K562 (cell line): ENCODE data around the gene UBE2J2. TPM values are rescaled to one million over a fixed set of nuclear protein-coding genes. Genes with fewer than 3 reads are reported as not detected.
A peak's percentile ranks its signal among the peaks of the same experiment; 100 is the strongest.

ENCODE experiments used
- ATF7 ChIP-seq: fragments of 450-650 bp; IDR thresholded peaks from 2 replicates; pipeline ENCODE4 v1.7.1; 2014; ENCODE audit warnings: mild to moderate bottlenecking, moderate library complexity
- BCOR ChIP-seq: fragments of 450-650 bp; IDR thresholded peaks from 2 replicates; pipeline ENCODE4 v1.6.1; 2016
- EP300 ChIP-seq: IDR thresholded peaks from 2 replicates; pipeline ENCODE4 v1.6.1; 2012; ENCODE audit warnings: low read length, improper control_type of control experiment
- FOXK1 ChIP-seq: sonication (generic); formaldehyde crosslinking; IDR thresholded peaks from 2 replicates; pipeline ENCODE4 v1.8.0; 2022; ENCODE audit warnings: missing genetic modification reagents, mild to moderate bottlenecking, borderline replicate concordance
- FUS ChIP-seq: fragments of 200-400 bp; formaldehyde crosslinking; optimal IDR thresholded peaks from 2 replicates; pipeline ENCODE3; 2017; ENCODE audit warnings: low read depth, low read length
- GATAD2B ChIP-seq: fragments of 450-650 bp; IDR thresholded peaks from 2 replicates; pipeline ENCODE4 v1.6.1; 2017; ENCODE audit warnings: mild to moderate bottlenecking, borderline replicate concordance
- HNRNPLL ChIP-seq: fragments of 200-400 bp; formaldehyde crosslinking; IDR thresholded peaks from 2 replicates; pipeline ENCODE4 v1.6.1; 2017; ENCODE audit warnings: low read length, low read depth, mild to moderate bottlenecking; ENCODE audit not compliant: poor library complexity, severe bottlenecking
- MAFF ChIP-seq: IDR thresholded peaks from 2 replicates; pipeline ENCODE4 v1.6.1; 2012; ENCODE audit warnings: low read length, improper control_type of control experiment
- MECOM ChIP-seq: fragments of 250-450 bp; sonication (Bioruptor Pico); IDR thresholded peaks from 2 replicates; pipeline ENCODE4 v1.8.0; 2022; ENCODE audit warnings: inconsistent platforms
- MED1 ChIP-seq: sonication (generic); formaldehyde crosslinking; IDR thresholded peaks from 2 replicates; pipeline ENCODE4 v1.8.1; 2023; ENCODE audit warnings: missing genetic modification reagents, borderline replicate concordance
- NCOA1 ChIP-seq: fragments of 450-650 bp; IDR thresholded peaks from 2 replicates; pipeline ENCODE4 v1.6.1; 2016; ENCODE audit warnings: low read depth
- NR1H2 ChIP-seq: sonication (generic); formaldehyde crosslinking; IDR thresholded peaks from 2 replicates; pipeline ENCODE4 v1.4.0; 2020; ENCODE audit warnings: mild to moderate bottlenecking, missing genetic modification reagents
- NUFIP1 ChIP-seq: fragments of 450-650 bp; IDR thresholded peaks from 2 replicates; pipeline ENCODE4 v1.6.1; 2018; ENCODE audit not compliant: partially characterized antibody
- PHTF2 ChIP-seq: fragments of 250-450 bp; sonication (Bioruptor Pico); IDR thresholded peaks from 2 replicates; pipeline ENCODE4 v1.5.0; 2021; ENCODE audit warnings: mild to moderate bottlenecking
- RAD51 ChIP-seq: fragments of 450-650 bp; IDR thresholded peaks from 2 replicates; pipeline ENCODE4 v1.7.1; 2016; ENCODE audit warnings: low read depth, mild to moderate bottlenecking, borderline replicate concordance
- SIX5 ChIP-seq, 2 experiments: IDR thresholded peaks; 2 replicates each; pipeline ENCODE4 v1.6.1; 2011; ENCODE audit warnings: low read length in 2 of 2, borderline replicate concordance in 1 of 2, low read depth in 1 of 2, mild to moderate bottlenecking in 1 of 2, moderate library complexity in 1 of 2; ENCODE audit not compliant: insufficient read depth in 1 of 2
- SP1 ChIP-seq: sonication (generic); formaldehyde crosslinking; IDR thresholded peaks from 2 replicates; pipeline ENCODE4 v1.8.1; 2022; ENCODE audit warnings: mild to moderate bottlenecking, missing genetic modification reagents
- XRCC4 ChIP-seq: IDR thresholded peaks from one replicate; pipeline ENCODE4 v1.6.1; 2011; ENCODE audit not compliant: insufficient read depth, insufficient read length; ENCODE audit errors: extremely low read depth
- ZBTB1 ChIP-seq: sonication (generic); formaldehyde crosslinking; IDR thresholded peaks from 2 replicates; pipeline ENCODE4 v1.8.1; 2023; ENCODE audit warnings: missing genetic modification reagents, low read depth, mild to moderate bottlenecking, borderline replicate concordance
- ZNF140 ChIP-seq: fragments of 250-450 bp; sonication (Bioruptor Pico); IDR thresholded peaks from 2 replicates; pipeline ENCODE4 v1.8.0; 2021; ENCODE audit warnings: moderate library complexity, mild to moderate bottlenecking, inconsistent platforms
- ZNF197 ChIP-seq: fragments of 200-800 bp; sonication (Bioruptor generic); IDR thresholded peaks from 2 replicates; pipeline ENCODE4 v1.6.1; 2016; ENCODE audit warnings: low read depth, missing genetic modification characterization, missing compliant biosample characterization
- ZNF217 ChIP-seq: sonication (generic); formaldehyde crosslinking; IDR thresholded peaks from 2 replicates; pipeline ENCODE4 v1.8.0; 2022; ENCODE audit warnings: mild to moderate bottlenecking, missing genetic modification reagents
- polyA plus RNA-seq, 8 experiments: library from polyadenylated mRNA; depleted of rRNA in 4 of 8; stranded (reverse) in 5 of 8; unstranded in 3 of 8; fragments of >200 nt; fragmentation: Nextera tagmentation in 2 of 8; fragmentation: Illumina TruSeq in 1 of 8; extraction: Ambion mirVana in 2 of 8; extraction: Trizol in 1 of 8; gene quantifications; 2 replicates each; pipeline versions ENCODE4 v1.2.1 to v1.2.3, GENCODE V29; 2011 to 2014; ENCODE audit warnings: inconsistent platforms in 1 of 8, missing spikeins in 1 of 8
- total RNA-seq, 7 experiments: library from RNA; depleted of rRNA in 6 of 7; stranded (reverse); fragments of >200 nt in 6 of 7; fragmentation: Illumina TruSeq in 2 of 7; extraction: Trizol in 2 of 7; gene quantifications; 2 replicates each; pipeline versions ENCODE4 v1.2.1 to v1.2.3, GENCODE V29; 2011 to 2021; ENCODE audit warnings: low replicate concordance in 1 of 7
- TF ChIP-seq, protein P1 (sequence below), 2 experiments: IDR thresholded peaks; 2 replicates each; pipeline ENCODE4 v1.6.1; 2011; ENCODE audit warnings: borderline replicate concordance in 1 of 2, control low read depth in 1 of 2, low read depth in 1 of 2, low read length in 1 of 2, mild to moderate bottlenecking in 1 of 2, mixed read lengths in 1 of 2, moderate library complexity in 1 of 2; ENCODE audit not compliant: insufficient read depth in 1 of 2, insufficient read length in 1 of 2, poor library complexity in 1 of 2, severe bottlenecking in 1 of 2; ENCODE audit errors: extremely low read depth in 1 of 2
- TF ChIP-seq, protein P2 (sequence below): sonication (generic); formaldehyde crosslinking; IDR thresholded peaks from 2 replicates; pipeline ENCODE4 v1.8.1; 2022; ENCODE audit warnings: missing genetic modification reagents
- TF ChIP-seq, protein P3 (sequence below): fragments of 250-450 bp; sonication (Bioruptor Pico); IDR thresholded peaks from 2 replicates; pipeline ENCODE4 v1.4.0; 2020; ENCODE audit warnings: borderline replicate concordance

UBE2J2 gene
- total and polyA plus RNA-seq, 9 of the 15 experiments (the other 6 are each of a cell fraction or from before 2014, with no cell fraction given), result 0.93 to 112 (median 75.5) TPM

DNA sequence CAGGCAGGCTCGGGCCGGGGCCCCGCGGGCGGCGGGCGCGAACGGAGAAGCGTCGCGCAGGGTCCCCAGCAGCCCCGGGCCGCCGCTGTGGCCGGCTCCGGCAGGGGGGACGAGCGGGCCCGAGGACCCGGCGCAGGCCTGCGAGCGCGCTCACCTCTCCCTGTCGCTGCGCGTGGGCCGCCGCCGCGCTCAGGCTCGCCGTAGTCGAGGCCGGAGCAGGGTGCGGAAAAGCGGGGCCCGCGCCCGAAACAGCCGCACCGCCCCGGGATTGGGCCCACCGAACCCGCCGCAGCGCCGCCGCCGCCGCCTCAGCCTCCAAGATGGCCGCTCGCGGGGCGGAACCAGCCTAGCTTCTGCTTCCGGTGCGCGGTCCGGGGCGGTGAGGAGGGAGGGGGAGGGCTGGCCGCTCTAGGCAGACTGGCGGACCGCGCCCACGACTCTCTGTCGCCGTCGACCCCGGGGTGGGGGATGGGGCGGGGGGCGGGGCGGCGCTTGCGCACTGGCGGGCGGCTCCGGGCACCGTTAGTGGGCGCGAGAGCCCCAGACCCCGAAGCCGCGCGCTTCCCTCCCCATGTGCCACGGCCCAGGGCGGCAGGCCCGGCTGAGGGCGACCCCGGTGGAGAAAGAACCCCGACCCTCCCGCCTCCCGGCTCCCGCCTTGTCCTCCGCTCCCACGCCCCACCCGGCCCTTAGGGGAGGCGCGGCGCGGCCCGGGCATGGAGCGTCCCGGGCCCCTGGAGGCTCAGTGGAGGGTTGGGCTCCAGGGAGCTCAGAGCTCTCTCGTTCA, at the start of gene UBE2J2 (continued):
- no peak; the same call in 1 of the 2 replicates for TF ChIP-seq GATAD2B
- no peak for TF ChIP-seq ZBTB1 (CRISPR knock-in tag)
- no peak for TF ChIP-seq NUFIP1
- no peak for TF ChIP-seq MED1
- no peak for TF ChIP-seq ZNF140 (CRISPR knock-in tag)
- TF ChIP-seq BCOR, result no peak
- TF ChIP-seq, protein P1, sequence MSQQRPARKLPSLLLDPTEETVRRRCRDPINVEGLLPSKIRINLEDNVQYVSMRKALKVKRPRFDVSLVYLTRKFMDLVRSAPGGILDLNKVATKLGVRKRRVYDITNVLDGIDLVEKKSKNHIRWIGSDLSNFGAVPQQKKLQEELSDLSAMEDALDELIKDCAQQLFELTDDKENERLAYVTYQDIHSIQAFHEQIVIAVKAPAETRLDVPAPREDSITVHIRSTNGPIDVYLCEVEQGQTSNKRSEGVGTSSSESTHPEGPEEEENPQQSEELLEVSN (IDR thresholded peaks at IDR 0.05; ENCODE audit: borderline replicate concordance in 1 of 2, extremely low read depth in 1 of 2, insufficient read depth in 1 of 2, insufficient read length in 1 of 2, low read depth in 1 of 2, low read length in 1 of 2, poor library complexity in 1 of 2, severe bottlenecking in 1 of 2), result peak; percentile 52 to 85
- TF ChIP-seq MAFF, result no peak
- TF ChIP-seq PHTF2 (CRISPR knock-in tag), result no peak
- TF ChIP-seq SP1 (CRISPR knock-in tag), result peak; percentile 60
- no peak for TF ChIP-seq FOXK1
- TF ChIP-seq HNRNPLL, result no peak
- TF ChIP-seq ZNF217 (CRISPR knock-in tag), result no peak
- 0 out of 2 replicates have a peak, but pooled peaks have one; percentile 28 for TF ChIP-seq EP300
- TF ChIP-seq ZNF197, result 0 out of 2 replicates have a peak, but pooled peaks have one; percentile 73
- TF ChIP-seq, protein P2, sequence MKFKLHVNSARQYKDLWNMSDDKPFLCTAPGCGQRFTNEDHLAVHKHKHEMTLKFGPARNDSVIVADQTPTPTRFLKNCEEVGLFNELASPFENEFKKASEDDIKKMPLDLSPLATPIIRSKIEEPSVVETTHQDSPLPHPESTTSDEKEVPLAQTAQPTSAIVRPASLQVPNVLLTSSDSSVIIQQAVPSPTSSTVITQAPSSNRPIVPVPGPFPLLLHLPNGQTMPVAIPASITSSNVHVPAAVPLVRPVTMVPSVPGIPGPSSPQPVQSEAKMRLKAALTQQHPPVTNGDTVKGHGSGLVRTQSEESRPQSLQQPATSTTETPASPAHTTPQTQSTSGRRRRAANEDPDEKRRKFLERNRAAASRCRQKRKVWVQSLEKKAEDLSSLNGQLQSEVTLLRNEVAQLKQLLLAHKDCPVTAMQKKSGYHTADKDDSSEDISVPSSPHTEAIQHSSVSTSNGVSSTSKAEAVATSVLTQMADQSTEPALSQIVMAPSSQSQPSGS (CRISPR knock-in tag), result no peak
- no peak for TF ChIP-seq XRCC4
- peak in 1 of 2 experiments; percentile 50; a peak in 1 of 4 replicates for TF ChIP-seq SIX5 (IDR thresholded peaks at IDR 0.05; ENCODE audit: borderline replicate concordance in 1 of 2, insufficient read depth in 1 of 2, low read depth in 1 of 2, low read length in 2 of 2)
- TF ChIP-seq FUS, result peak; percentile 15
- TF ChIP-seq NCOA1, result no peak
- TF ChIP-seq NR1H2 (CRISPR knock-in tag), result no peak; the same call in 1 of the 2 replicates
- no peak for TF ChIP-seq RAD51
- TF ChIP-seq, protein P3, sequence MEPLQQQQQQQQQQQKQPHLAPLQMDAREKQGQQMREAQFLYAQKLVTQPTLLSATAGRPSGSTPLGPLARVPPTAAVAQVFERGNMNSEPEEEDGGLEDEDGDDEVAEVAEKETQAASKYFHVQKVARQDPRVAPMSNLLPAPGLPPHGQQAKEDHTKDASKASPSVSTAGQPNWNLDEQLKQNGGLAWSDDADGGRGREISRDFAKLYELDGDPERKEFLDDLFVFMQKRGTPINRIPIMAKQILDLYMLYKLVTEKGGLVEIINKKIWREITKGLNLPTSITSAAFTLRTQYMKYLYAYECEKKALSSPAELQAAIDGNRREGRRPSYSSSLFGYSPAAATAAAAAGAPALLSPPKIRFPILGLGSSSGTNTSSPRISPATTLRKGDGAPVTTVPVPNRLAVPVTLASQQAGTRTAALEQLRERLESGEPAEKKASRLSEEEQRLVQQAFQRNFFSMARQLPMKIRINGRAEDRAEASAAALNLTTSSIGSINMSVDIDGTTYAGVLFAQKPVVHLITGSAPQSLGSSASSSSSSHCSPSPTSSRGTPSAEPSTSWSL, result no peak
- TF ChIP-seq MECOM, result no peak
- TF ChIP-seq ATF7, result peak; percentile 45; the same call in 1 of the 2 replicates
